Brain microvascular endothelial cell (primary cell): ENCODE results near the gene ATP1A1.

Source experiments
- DNase-seq: peaks from one replicate; pipeline ENCODE4 v3.0.0-alpha.2; 2020
- H3K27ac ChIP-seq: fragments of 250-450 bp; sonication (Bioruptor Pico); 2 replicates; pipeline ENCODE4 v1.5.1; 2020; ENCODE audit warnings: mild to moderate bottlenecking, moderate library complexity
- H3K27me3 ChIP-seq: fragments of 250-450 bp; sonication (Bioruptor Pico); replicated peaks from 2 replicates; pipeline ENCODE4 v1.5.1; 2020; ENCODE audit warnings: mild to moderate bottlenecking
- H3K36me3 ChIP-seq: fragments of 250-450 bp; sonication (Bioruptor Pico); replicated peaks from 2 replicates; pipeline ENCODE4 v1.5.1; 2020; ENCODE audit warnings: mild to moderate bottlenecking
- H3K4me3 ChIP-seq: 2 replicates; pipeline ENCODE4 v1.5.1; 2011; ENCODE audit warnings: low read depth, mild to moderate bottlenecking, control low read depth, low read length, moderate library complexity
- CTCF ChIP-seq: IDR thresholded peaks from 2 replicates; pipeline ENCODE4 v1.5.1; 2011; ENCODE audit warnings: low read depth, mild to moderate bottlenecking, moderate library complexity, low read length, control low read depth, inconsistent platforms; ENCODE audit errors: missing control alignments
- in situ Hi-C: cut with HindIII; loops from 2 replicates; pipeline ENCODE4 v1.10.0; 2017; ENCODE audit warnings: low sequenced_read_pairs, low pct_ligation_motif_present

Gene ATP1A1

DNA sequence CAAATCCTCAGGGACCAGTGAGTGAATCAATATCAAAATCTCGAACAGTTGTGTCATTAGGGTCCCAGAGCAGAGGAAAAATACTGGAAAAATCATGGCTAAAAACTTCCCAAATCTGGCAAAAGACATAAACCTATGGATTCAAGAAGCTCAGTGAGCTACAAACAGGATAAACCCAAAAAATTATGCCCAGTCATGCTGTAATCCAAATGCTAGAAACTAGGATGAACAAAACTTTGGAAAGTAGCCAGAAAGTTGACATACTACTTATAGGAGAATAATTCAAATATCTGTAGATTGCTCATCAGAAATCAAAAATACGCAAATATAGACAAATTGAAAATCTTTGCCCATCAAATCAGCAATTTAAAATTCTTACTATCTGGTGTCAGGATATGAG lies 34.6 kb upstream of the ATP1A1 start:
- H3K27ac ChIP-seq: no peak overlapping the region
- no peaks in the 10 kb centered on the region for H3K27me3 ChIP-seq
- H3K4me3 ChIP-seq: no peak overlapping the region
- no peak for DNase-seq
- TF ChIP-seq CTCF: no peak
- H3K36me3 ChIP-seq: no peaks in the 10 kb centered on the region
- in situ Hi-C loops: no loop called here

DNA sequence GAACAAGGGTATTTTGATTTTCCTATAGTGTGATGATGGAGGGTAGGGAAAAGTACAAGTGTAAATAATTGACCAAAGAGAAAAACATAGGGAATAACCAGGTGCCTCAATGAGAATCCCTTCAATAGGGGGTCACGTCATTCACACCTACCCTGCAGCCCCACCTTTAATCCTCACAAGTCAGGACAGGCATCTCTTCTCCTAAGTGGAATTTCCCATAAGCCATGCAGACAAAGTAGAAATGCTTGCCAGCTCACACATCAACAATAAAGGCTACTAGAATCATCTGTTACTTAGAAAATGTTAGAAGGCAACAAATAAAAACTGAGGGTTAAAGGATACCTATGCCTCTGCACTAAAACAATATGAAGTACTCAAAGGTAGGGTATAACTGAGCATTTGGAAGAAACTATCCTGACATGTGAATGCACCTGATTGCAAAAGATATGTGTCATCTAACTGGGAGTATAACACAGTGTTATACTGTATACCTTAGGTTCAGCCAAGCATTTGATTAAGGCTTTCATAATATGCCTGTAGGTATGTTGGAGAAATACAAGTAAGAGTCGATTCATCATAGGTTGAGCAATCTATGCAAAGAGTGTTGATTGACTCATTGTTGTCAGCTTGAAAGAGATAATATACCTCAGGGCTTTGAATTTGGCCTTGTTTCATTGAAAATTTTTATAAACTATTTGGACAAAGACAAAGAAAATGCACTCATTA lies 32.4 kb upstream of the ATP1A1 start:
- Histone ChIP-seq H3K27me3 (no peaks in the 10 kb centered on the region), H3K4me3 (no peak overlapping the region), H3K36me3 (no peaks in the 10 kb centered on the region), H3K27ac (no peak overlapping the region)
- no peak for DNase-seq
- in situ Hi-C loops: no loop called here
- no peak for TF ChIP-seq CTCF

GRCh38 chr1:116343019-116343418 lies 30.0 kb upstream of the ATP1A1 start:
- no peak for TF ChIP-seq CTCF
- Histone ChIP-seq H3K36me3 (no peaks in the 10 kb centered on the region), H3K27ac (no peak overlapping the region), H3K4me3 (no peak overlapping the region), H3K27me3 (no peaks in the 10 kb centered on the region)
- in situ Hi-C loops: no loop called here
- DNase-seq: no peak

DNA sequence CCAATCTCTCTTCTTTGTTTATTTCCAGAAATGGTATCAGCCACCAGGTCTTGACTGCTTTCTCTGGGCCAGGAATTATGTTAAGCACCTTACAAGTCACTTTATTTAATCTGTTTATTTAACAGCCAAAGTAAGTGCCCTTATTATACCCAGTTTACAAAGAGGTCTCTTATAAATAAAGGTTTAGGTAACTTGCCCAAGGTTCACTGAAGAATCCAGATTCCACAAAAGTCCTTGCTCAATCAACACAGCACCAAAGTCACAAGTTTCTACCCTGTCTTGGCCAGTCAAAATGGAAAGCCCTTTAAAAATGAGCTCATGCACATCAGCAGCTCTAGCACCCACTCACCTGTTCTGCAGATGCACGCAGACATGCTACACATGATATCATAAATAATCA lies 28.0 kb upstream of the ATP1A1 start:
- Histone ChIP-seq H3K27ac (no peak overlapping the region), H3K4me3 (no peak overlapping the region), H3K27me3 (no peaks in the 10 kb centered on the region), H3K36me3 (no peaks in the 10 kb centered on the region)
- TF ChIP-seq CTCF: no peak
- no peak for DNase-seq
- in situ Hi-C loops: no loop called here

GRCh38 chr1:116345843-116346242 lies 27.2 kb upstream of the ATP1A1 start:
- H3K36me3 ChIP-seq: no peaks in the 10 kb centered on the region
- in situ Hi-C loops: no loop called here
- H3K27ac ChIP-seq: no peak overlapping the region
- no peak overlapping the region for H3K4me3 ChIP-seq
- DNase-seq: no peak
- TF ChIP-seq CTCF: no peak
- no peaks in the 10 kb centered on the region for H3K27me3 ChIP-seq
